HG03103 (cell line): Measurements from ENCODE around the gene FAM217B.
A peak's percentile ranks its signal among the peaks of the same experiment; 100 is the strongest.

Experiments
- ATAC-seq: cut with Tn5 transposase; IDR thresholded peaks from one replicate; pipeline ENCODE4 v1.9.1; 2021; ENCODE audit warnings: low read depth; ENCODE audit not compliant: unreplicated experiment

Gene FAM217B, protein sequence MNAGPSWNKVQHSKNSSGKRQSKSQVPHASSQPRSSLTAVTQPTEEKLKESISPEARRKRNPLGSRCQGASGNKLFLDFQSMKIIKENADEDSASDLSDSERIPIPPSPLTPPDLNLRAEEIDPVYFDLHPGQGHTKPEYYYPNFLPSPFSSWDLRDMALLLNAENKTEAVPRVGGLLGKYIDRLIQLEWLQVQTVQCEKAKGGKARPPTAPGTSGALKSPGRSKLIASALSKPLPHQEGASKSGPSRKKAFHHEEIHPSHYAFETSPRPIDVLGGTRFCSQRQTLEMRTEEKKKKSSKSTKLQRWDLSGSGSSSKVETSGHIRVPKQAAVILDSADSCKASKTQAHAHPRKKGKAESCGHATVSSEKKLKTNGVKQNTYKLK

DNA sequence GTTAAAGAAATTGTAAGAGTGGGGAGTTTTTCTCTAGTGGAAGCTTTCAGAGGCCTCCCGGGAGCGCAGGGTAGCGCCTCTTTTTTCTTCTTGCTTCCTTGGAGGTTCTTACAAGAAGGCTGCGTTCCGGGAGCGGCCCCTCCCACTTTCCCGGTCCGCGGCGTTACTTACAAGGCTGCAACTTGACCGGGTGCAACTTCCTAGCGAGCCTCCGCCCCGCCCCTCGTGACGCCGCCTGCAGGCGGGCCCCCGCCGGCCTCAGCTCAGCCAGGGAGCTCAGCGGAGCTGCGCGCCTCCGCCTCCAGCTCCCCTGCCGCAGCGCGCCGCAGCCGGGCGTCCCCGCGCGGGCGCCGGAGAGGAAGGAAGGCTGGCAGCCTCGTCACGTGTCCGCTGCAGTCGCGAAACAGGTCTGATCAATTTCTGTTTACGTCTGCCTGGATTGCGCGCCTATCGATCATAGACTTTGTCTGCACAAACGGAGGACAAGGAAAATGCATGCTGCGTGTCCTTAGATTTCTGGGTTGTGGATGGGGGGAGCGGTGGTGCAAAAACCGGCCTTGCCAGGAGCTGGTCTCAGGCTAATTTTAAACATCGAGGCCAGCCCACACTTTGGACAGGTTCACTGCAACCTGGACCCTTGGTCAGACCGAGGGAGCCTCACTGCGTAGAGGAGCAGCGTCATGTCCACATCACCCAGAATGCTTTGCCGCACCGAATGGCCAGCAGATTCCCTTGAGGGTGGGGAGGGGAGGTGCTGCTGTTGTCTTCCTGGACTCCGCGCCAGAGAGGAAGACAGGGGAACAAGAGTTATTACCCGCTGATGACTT, at the start of gene FAM217B, which contains the start of gene PPP1R3D:
Gene FAM217B, plus strand, starts transcription at position 261 of the 827 bp plus-strand sequence. CDS start 3,555 bp downstream, outside the sequence.
Gene PPP1R3D, minus strand, starts transcription at position 177 of the 827 bp plus-strand sequence. CDS start 374 bp downstream, outside the sequence.
- peak; percentile 90 for ATAC-seq

DNA sequence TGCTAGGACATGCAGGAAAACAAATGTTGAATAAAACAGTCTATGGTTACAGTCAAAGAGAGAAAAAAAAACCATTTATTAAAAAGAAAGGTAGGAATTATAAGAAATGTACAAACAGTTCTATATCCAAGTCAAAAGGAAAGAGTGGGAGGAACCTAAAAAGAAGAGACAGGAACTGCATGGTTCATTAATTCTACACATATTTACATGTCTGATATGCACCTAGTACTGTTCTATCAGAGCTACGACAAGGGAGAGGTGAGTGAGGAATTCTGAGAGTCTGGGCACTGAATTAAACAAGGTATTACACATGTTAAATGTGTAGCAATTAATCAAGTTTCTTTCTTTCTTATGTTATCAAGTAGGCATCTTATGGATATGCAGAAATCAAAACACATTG, 48.6 kb upstream of the FAM217B start:
- ATAC-seq: no peak

DNA sequence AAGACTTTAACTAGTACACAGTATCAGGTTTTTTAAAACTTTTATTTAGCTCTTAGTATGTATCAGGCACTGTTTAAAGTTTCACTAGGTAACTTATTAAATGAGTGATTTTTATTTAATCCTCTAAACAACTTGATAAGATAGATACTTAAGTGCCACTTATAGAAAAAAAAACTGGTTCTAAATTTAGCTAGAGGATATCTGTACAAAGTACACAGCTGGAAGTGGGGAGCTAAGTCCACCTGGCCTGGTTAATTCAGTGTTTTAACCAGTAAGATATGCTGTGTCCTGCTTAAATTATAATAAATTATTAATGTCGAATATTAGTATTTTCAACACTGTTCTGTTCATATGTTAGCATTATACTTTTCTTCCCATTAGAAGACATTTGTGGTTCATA, 44.3 kb upstream of the FAM217B start:
- ATAC-seq: no peak

DNA sequence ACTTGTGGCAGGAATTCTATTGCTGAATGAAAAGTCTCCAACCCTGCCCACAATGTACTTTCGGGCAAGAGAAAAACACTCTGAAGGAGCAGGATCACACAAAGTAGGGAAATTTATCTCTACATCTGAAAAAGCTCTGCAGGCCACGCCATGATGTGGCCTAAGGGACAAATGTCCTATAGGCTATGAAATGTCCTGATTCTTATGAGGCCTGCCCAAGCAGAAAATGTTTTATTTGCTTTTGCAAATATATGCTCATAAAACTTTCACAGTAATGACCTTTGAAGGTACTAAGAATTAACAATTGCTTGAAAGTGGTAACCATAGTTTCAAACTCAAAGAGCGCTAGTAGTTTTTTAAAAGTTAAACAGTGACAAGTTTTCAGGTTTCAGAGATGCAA, 37.7 kb upstream of the FAM217B start:
- ATAC-seq: no peak

DNA sequence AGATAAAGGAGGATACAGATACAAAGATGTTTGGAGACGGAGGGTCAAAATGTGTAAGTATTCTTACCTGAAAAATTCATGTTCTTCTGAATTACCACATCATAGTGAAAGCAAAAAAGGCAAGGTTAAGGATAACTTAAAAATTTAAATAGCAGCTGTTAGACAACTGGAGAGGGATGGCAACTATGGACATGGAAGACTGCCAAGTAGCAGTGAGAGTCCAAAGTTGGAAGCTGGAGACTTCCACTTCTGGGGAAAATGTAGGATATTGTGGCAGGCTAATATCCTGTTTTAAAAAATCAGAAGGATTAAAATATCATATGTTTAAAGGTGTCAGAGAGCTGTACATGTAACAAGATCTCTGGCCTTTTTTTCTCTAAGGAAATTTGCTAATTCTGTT, 36.6 kb upstream of the FAM217B start:
- no peak for ATAC-seq

DNA sequence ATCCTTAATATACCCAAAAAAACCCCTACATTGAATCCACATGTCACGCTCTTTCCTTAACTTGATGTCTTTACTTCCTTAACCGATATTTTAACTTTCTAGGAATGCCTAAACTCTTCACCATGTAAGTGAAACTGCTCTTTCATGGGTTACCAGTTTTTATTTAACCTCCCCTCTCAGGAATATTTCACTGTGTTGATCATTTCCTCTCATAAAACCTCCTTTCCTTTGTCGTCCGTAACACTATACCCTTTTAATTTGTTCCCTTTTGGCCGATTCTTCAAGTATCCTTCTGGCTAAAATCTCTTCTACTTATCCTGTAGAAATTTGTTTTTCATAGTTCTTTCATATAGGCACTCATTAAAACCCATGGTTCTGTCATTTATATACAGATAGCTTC, 31.3 kb upstream of the FAM217B start:
- no peak for ATAC-seq

DNA sequence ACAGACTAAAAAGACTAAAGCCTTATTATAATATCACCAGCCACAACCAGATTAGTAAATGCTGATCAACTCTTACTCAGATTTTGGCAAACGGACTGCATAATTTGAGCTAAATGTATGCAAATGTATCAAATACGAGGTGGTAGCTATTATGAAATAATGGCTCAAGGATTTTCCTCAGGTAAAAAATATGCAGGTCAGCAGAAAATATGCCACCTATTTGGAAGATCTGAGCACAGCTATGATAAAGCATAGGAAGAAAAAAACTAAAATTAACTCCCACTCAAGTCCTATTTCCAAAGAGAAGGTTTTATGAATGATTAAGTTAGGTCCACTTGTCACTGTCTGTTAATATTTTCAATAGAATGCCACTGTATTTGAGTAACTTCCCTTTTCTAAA, 29.1 kb upstream of the FAM217B start:
- no peak for ATAC-seq

DNA sequence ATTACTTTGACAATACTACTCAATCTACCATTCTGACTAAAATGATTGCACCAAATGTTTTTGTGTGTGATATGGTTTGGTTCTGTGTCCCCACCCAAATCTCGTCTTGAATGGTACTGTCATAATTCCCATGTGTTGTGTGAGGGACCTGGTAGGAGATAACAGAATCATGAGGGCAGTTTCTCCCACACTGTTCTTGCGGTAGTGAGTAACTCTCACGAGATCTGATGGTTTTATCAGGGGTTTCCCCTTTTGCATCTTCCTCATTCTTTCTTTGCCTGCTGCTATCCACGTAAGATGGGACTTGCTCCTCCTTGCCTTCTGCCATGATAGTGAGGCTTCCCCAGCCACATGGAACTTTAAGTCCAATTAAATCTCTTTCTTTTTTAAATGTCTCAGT, 27.6 kb upstream of the FAM217B start:
- ATAC-seq: no peak

DNA sequence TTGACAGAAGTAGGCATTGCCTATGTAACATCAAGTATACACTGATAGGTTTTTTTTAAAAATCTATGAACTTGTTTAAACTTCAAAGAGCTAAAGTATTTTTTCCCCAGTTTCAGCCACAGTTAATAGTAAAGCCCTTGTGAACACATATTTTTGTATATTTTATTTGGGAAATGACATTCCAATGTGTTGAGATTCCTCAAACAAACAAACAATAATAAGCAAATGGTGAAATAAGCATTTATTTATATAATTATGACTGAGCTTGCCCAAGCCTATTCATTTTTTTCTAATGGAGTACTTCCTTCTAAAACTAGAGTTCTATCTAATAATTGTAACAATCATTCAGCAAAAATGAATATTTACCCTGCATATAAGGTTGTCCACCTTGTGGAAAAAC, 19.2 kb upstream of the FAM217B start:
- no peak for ATAC-seq

DNA sequence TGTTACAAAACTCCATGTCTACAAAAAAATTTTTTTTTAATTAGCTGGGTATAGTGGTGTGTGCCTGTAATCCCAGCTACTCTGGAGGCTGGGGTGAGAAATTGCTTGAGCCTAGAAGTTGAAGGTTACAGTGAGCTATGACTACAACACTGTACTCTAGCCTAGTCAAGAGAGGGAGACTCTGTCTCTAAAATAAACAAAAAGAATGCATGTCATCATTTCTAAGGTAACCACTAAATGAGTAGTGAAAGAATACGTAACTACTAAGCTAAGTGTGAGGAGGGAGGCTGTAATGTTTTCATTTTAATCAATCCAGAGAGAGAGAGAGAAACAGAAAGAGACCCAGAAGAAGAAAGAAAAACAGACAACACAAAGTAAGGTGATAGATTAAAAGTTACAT, 16.7 kb upstream of the FAM217B start:
- no peak for ATAC-seq

DNA sequence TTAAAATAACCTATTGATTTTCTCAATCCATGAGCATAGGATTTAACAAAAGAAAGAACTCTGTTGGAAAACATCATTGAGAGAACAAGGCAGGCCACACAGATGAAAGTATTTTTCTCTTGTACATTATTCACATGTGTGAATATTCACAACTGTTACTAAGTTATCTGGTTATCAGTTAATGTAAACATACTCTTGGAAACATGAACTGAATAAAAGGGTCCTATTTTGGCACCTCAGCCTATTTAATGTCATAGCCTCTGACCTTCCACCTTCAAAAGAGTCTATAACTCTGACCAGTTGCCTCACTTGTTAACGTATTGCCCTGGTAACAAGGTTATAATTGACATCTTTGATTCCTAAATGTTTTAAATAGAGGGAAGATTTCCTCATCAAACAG, 14.8 kb upstream of the FAM217B start:
- no peak for ATAC-seq

DNA sequence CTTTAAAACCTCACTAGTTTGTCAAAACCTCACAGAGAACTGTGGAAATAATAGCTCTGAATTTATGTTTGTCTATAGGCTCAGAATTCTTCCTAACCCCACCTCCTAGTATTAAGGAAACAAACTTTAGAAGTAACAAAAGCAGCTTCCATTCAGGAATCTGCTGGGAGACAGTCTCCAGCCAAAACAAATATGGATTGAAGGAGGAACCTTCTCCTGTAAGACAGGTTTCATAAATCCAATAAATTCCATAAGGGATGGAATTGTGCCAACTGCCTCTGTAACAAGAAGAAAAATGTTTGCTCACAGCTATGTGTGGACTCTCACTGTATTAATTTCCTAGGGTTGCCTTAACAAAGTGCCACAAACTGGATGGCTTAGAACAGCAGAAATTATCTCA, 14.3 kb upstream of the FAM217B start:
- no peak for ATAC-seq

DNA sequence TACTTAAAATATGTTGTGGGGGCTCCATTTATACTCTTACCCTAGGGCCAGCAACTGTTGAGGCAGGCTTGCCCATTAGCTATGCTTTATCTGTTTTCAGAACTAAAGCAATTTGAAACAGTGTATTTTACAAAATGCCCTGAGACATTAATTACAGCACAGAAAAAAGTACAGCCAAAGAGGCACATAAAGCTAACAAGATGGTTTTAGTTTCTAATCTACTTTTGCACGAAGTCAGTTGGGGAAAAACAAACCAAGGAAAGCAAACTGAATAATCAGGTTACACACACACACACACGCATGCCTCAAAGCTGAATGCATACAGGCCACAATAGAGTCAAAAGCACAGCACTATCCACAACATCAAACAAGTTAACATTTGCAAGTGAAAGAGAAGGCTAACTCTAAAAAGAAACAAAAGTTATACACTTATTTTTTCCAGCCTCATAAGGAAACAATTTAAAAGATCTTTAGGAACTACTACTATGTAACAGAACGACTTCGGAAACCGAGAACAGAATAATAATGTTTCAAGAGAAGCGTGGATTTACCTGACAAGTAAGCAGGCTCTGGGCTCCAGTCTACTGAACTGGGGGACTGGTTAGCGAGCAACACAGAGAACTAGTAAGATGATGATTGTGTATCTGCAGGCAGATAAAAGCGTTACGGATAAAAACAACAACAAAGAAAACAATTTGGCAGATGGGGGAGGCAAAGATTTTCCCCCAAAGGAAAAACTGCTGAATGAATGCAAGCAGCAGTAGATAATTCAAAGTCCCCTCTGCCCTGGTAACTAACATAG, 8.5 kb upstream of the FAM217B start:
- no peak for ATAC-seq

DNA sequence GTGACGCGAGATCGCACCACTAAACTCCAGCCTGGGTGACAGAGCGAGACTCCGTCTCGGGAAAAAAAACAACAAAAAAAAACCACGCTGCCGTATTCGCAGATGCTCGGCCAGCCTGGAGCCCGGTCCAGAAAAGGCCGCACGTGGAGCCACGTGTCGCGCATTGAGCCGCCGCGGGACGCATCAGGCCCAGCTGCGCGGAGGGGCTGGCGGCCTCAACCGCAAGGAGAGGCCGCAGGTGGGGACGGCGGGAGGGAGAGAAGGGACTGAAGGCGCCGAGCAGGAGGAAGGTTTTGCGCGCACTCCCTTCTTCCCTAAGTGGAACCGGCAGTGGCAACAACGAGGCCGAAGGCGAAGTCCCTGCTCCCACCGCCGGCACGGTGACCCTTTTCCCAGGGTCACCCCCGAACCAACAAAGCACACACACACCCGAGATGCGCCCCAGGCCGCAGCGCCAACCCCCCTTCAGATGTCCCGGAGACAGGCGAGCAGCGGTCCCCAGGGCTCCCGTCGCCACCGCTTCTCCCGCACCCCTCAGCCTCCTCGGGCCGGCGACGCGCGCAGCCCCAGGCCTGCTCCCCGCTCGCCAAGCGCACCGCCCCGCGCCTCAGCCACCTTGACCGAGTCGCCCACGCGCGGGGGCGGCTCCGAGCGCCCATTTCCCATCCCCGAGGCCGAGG, 7.4 kb upstream of the FAM217B start:
- no peak for ATAC-seq

DNA sequence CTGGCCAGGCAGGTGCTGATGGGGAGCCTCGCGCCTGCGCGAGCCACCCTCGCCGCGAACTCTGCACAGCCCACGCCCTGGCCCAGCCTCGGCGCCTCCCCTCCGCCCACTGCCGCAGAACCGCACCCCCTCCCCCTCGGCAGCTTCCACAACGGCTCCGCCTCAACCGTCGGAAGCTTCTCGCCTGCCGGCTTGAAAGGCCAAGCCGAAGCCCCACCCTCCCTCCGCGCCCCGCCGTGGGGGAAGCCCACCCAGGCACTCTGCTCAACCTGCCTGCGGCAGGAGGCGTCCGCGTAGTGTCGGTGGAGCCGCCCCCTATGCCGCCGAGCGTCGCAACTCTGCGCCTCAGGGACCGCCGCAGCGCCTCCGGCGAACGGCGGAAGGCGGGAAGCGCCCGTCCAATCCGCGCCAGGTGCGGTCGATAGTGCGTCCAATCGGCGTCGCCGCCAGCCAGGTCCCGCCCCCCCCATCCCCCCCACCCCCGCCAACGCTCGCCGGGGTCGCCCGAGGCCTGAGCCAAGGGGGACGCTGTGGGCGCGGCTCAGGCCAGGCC, 6.8 kb upstream of the FAM217B start, which contains the start of gene SYCP2:
Gene SYCP2, minus strand, starts transcription at position 342 of the 553 bp plus-strand sequence. CDS start 11,224 bp downstream, outside the sequence.
- ATAC-seq: no peak

DNA sequence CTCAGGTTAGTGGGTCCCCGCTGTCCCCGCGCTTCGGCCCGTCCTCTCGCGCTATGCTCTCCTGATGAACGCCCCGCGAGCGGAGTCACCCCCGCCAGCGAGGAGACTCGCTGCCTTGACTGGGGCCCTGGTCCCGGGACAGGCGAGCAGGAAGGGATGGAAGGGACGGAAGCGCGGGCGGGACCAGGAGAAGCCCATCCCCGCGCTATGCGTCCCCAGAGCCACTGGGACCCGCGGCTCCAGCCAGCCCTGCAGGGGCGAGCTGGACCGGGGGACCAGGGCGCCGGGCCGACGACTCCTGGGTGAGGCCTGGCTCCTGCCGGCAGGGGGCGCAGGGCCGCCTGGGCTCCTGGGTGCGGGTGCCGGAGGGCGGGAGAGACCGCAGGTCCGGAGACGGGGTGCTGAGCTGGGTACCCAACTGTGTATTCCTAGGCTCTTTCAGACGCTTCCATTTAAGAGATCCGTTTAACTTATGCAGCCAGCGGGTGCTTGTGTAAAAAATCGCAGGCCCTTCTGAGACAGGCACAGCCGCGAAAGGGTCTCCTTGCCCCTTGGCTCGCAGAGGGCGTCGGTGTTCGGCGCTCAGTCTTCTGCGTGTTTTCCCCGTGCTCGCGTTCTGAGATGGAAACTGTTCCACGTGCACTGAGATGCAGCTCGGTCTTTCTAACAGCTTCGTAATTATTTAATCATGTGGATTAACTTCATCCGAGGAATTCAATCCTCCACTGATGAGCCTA, 6.2 kb upstream of the FAM217B start:
- peak; percentile 82 for ATAC-seq

DNA sequence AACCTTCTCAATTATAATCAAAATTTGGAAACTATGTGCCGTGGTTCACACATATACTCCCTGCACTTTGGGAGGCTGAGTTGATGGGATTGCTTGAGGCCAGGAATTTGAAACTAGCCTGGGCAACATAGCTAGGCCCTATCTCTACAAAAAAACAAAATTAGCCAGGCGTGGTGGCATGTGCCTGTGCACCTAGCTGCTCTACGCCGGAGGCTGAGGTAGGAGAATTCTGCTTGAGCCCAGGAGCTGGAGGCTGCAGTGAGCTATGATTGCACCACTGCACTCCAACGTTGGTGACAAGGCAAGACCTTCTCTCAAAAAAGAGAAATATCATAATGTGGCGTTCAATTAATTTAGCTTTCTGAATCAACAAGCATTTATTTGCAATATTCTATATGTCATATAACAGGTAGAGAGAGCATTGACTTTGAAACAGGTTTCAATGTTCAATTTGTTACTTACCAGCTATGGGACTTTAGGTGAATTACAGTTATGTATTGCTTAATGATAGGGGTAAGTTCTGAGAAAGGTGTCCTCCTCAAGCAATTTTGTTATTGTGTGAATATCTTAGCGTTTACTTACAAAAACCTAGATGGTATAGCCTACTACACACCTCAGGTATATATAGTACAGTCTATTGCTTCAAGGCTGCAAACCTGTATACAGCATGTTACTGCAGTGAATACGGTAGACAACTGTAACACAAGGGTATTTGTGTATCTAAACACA, 4.6 kb upstream of the FAM217B start:
- no peak for ATAC-seq

DNA sequence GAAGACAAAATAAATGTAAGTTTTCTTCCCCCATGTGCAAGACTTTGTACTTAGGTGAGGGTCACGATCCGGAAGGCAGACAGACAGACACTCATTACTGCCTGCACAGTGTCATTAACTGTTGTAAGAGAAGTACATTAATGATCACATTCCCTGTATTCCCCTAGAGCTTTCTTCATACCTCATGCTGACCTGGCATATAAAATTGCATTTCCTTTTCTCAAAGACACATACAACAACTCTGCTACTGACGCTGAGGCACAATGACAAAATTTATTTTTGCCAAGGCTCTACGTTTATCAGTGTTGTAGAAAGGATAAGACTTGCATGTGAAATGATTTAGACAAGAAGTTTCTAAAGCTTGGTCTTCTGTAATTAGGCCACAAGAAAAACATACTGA, 3.8 kb upstream of the FAM217B start:
- ATAC-seq: no peak

DNA sequence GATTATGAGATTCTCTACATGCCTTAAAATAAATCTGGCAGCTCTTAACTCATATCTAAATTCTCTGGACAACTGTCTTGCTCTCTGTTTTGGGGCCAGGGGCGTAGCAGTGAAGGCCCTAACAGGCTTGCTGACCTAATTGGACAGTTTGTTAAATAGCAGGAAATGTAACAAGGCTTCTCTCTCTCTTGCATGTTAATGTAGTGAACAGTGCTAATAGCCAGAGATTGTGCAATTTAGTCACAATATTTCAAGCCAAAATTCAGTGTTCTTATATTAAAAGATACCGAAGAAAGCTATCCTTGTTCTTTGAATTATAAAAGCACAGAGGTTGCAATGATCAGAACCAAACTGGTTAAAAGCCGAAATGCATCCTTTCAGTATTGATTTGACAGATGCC, 3.0 kb upstream of the FAM217B start:
- no peak for ATAC-seq
